Erythroblast (primary cell): ENCODE measurements around the gene EBLN2.

Experiments used
- DNase-seq, 2 experiments: peaks; one replicate each; lab custom pipeline; 2025; lab: John Stamatoyannopoulos, UW
- GATA1 ChIP-seq: IDR thresholded peaks from 2 replicates; pipeline ENCODE4 v1.6.1; 2011; ENCODE audit warnings: low read depth, mild to moderate bottlenecking, control low read depth, low read length, moderate library complexity
- POLR2A ChIP-seq: IDR thresholded peaks from 2 replicates; pipeline ENCODE4 v1.6.1; 2011; ENCODE audit warnings: mild to moderate bottlenecking, low read length

EBLN2 gene

GRCh38 chr3:73072634-73073033 is 11.2 kb downstream of the EBLN2 start:
- TF ChIP-seq GATA1 (no peak), POLR2A (no peak)
- DNase-seq: no peak

- DNase-seq: peak in 1 of 2 experiments; percentile 16
- TF ChIP-seq POLR2A (no peak), GATA1 (no peak)
These were observed 11.7 kb downstream of the EBLN2 start for GRCh38 chr3:73073091-73073707.

DNA sequence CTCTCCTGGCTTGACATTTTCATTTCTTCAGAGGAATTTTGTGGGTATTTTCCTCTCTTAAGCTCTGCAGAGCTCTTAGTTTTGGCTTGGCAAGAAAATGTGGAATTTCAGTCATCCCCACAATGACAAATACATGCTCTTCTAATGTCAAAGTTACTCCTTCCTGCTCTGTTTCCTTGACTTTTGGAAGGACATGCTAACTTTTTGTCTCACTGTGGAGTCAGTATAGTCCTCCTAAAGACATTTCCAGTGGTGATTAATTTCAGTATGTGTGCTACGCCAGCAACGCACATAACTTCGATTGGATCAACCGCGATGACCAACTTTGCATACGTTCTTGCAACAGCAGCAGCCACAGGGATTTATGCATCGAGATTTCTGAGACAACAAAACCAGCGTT is 13.3 kb downstream of the EBLN2 start:
- TF ChIP-seq POLR2A (no peak), GATA1 (no peak)
- no peak for DNase-seq

GRCh38 chr3:73080216-73080966 is 18.9 kb downstream of the EBLN2 start:
- no peak for TF ChIP-seq POLR2A
- TF ChIP-seq GATA1: no peak
- DNase-seq: no peak

DNA sequence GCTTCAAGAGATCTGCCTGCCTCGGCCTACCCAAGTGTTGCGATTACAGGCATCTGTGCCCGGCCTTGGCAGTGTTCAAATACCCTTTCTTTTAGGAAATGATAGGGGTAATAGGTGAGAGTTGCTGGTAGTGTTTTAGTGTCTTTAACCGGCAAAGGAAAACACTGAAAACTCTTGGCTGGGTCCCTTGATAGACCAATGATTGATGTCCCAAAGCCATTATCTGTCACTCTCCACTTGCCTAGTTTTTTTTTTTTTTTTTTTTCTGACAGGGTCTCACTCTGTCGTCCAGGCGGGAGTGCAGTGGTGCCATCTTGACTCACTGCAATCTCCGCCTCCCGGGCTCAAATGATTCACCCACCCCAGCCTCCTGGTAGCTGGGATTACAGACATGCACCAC is 19.7 kb downstream of the EBLN2 start:
- TF ChIP-seq GATA1 (no peak), POLR2A (no peak)
- DNase-seq: no peak

GRCh38 chr3:73084170-73084569 is 22.7 kb downstream of the EBLN2 start:
- DNase-seq: no peak
- TF ChIP-seq POLR2A: no peak

GRCh38 chr3:73086071-73086494 is 24.6 kb downstream of the EBLN2 start:
- TF ChIP-seq POLR2A: no peak
- no peak for TF ChIP-seq GATA1
- peak; percentile 37 to 69 for DNase-seq

GRCh38 chr3:73094129-73094528 is 32.7 kb downstream of the EBLN2 start:
- DNase-seq: no peak
- no peak for TF ChIP-seq POLR2A
- no peak for TF ChIP-seq GATA1

- no peak for DNase-seq
- TF ChIP-seq GATA1: no peak
- no peak for TF ChIP-seq POLR2A
These were observed 33.5 kb downstream of the EBLN2 start for GRCh38 chr3:73094951-73095350.

GRCh38 chr3:73096169-73096568 is 34.7 kb downstream of the EBLN2 start:
- no peak for DNase-seq
- TF ChIP-seq POLR2A (no peak), GATA1 (no peak)

DNA sequence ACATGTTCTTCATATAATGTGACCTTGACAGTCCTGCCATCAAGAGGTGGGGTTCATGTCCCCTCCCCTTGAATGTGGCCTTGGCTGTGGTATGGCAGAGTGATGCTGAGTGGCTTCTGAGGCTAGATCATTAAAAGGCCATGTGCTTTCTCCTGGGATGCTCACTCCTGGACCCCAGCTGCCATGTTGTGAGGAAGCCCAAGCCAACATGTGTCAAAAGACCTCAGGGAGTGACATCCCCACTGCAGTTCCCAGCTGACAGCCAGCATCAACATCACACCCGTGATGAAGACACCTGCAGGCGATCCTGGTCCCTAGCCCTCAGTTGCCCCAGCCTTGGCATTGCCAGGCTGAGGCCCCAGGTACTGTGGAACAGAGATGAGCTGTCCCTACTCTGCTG is 36.6 kb downstream of the EBLN2 start:
- TF ChIP-seq GATA1: no peak
- no peak for TF ChIP-seq POLR2A
- no peak for DNase-seq

- no peak for TF ChIP-seq POLR2A
- no peak for TF ChIP-seq GATA1
- no peak for DNase-seq
These were observed 37.4 kb downstream of the EBLN2 start for GRCh38 chr3:73098873-73099272.

DNA sequence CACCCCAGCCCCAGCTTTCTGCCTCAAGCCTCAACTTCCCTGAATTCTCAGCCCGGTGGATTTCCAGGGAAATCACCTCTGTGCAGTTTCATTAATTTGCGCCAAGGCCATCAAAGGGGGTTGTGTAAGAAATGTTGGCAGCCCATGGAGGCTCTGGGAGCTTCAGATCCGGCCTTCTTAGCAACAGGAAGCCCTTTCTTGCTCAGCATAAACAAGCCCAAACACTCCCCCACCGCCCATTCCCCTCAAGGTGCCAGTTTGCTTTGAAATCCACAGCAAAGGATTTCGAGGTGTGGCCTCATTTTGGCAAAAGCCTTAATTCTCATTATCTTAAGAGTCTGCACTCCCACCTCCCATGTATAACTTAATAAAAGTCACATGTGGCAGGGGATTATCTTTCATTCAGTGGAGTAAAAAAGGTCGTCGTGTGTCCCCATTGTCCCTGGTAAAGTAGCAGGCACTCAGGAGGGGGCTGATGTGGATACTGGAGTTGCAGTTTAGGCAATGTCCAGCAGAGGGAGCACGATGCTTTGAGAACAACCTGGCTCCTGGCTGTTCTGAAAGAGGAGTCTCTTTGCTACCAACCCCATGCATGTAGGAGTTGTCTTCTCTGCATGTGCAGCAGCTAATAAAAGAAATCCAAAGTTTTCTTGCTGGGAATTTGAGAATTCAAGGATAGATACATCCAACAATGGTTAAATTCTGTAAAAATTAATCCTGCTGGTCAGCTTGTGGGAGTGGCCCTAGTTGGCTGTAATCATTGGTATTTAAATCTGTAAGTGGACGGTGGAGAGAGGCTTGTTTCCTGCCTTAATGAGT is 39.5 kb downstream of the EBLN2 start:
- peak; percentile 65 to 83 for DNase-seq
- no peak for TF ChIP-seq POLR2A
- no peak for TF ChIP-seq GATA1

DNA sequence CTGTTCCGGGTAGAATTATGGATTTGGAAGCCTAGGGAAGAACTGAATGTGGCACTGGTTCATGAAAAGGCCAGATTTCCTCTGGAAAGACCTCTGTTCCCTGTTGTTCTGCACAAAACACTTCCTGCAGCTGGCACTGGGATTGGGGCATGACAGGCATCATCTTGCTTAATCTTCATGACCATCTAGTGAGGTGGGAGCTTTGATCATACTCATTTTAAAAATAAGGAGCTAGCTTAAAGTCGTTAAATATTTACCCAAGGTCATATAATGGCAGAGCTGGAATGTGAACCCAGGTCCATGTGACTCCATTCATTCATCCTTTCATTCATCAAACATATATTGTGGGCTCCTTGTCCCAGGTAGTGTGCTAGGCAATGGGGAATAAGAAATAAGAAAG is 40.4 kb downstream of the EBLN2 start:
- TF ChIP-seq POLR2A (no peak), GATA1 (no peak)
- no peak for DNase-seq
